ENCODE data around the gene ATG101.

GRCh38 chr12:52043386-52044212 is 26.2 kb upstream of the ATG101 start:
- TF ChIP-seq MAX (IDR thresholded peaks at IDR 0.05), result no peak
- TF ChIP-seq CTCF (IDR thresholded peaks at IDR 0.05; ENCODE audit: low read depth, low read length, missing input control), result no peak

Data from liver (tissue), 2 donors.